Esophagus muscularis mucosa (tissue), 4 donors: Measurements from ENCODE around the gene TBPL1.

ENCODE experiments used
- EP300 ChIP-seq: sonication (generic); formaldehyde crosslinking; IDR thresholded peaks from one replicate; pipeline ENCODE4 v1.6.1; 2017; ENCODE audit warnings: antibody characterized with exemption
- POLR2A ChIP-seq: fragments of 450-650 bp; IDR thresholded peaks from one replicate; pipeline ENCODE4 v1.6.1; 2017; ENCODE audit warnings: antibody characterized with exemption, moderate library complexity, mild to moderate bottlenecking, low read depth
- POLR2AphosphoS5 ChIP-seq, 2 donors: sonication (generic); formaldehyde crosslinking; IDR thresholded peaks; one replicate each; pipeline ENCODE4 v1.6.1; 2017; ENCODE audit warnings: antibody characterized with exemption in 2 of 2
- TF ChIP-seq, protein P1 (sequence below), 3 experiments: fragments of 200-600 bp in 2 of 3; fragments of 450-650 bp in 1 of 3; sonication (generic) in 2 of 3; IDR thresholded peaks; one replicate each; pipeline ENCODE4 v1.5.1; 2017 to 2019; ENCODE audit warnings: antibody characterized with exemption in 3 of 3, mild to moderate bottlenecking in 2 of 3, moderate library complexity in 1 of 3

DNA sequence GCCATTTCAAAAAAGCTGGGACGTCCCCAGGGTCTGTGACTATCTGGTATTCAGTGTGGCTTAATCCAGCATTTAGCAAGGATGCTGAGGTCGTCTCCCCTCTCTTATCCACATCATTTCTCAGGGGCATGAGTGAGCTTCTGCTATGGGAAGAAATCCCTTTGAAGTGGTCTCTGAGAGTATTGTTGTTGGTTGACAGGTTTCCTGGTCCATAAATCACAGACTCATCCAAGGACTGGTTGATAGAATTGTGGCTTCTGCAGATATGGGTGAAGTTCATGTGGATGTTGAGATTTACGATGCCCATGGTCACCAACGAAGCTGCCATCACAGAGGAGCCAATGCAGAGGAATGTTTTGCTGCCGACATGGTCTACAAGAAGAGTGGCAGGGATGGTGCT is 75.4 kb downstream of the TBPL1 start:
- TF ChIP-seq, protein P1, sequence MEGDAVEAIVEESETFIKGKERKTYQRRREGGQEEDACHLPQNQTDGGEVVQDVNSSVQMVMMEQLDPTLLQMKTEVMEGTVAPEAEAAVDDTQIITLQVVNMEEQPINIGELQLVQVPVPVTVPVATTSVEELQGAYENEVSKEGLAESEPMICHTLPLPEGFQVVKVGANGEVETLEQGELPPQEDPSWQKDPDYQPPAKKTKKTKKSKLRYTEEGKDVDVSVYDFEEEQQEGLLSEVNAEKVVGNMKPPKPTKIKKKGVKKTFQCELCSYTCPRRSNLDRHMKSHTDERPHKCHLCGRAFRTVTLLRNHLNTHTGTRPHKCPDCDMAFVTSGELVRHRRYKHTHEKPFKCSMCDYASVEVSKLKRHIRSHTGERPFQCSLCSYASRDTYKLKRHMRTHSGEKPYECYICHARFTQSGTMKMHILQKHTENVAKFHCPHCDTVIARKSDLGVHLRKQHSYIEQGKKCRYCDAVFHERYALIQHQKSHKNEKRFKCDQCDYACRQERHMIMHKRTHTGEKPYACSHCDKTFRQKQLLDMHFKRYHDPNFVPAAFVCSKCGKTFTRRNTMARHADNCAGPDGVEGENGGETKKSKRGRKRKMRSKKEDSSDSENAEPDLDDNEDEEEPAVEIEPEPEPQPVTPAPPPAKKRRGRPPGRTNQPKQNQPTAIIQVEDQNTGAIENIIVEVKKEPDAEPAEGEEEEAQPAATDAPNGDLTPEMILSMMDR (IDR thresholded peaks at IDR 0.05), result no peak
- TF ChIP-seq EP300, result no peak
- no peak for TF ChIP-seq POLR2A
- TF ChIP-seq POLR2AphosphoS5 (IDR thresholded peaks at IDR 0.05), result no peak
